Fibroblast of villous mesenchyme (primary cell): ENCODE measurements around the gene COG2. TPM values are rescaled to one million over a fixed set of nuclear protein-coding genes. Genes with fewer than 3 reads are reported as not detected.
"Not testable (repeated sequence)": the region's sequence is repeated elsewhere in the genome, so short reads cannot be mapped to it uniquely, and the experiment has no call there.

Source experiments
- DNase-seq: peaks from one replicate; pipeline ENCODE4 v3.0.0-alpha.2; 2010; ENCODE audit warnings: low read depth
- H3K4me3 ChIP-seq: 2 replicates; pipeline ENCODE4 v1.5.1; 2011; ENCODE audit warnings: low read depth, mild to moderate bottlenecking, low read length
- CTCF ChIP-seq: IDR thresholded peaks from 2 replicates; pipeline ENCODE4 v1.5.1; 2012; ENCODE audit warnings: low read depth, mild to moderate bottlenecking, low read length; ENCODE audit not compliant: insufficient read depth
- total RNA-seq: library from RNA; depleted of rRNA; stranded (reverse); fragments of >200 nt; gene quantifications from 2 replicates; pipeline ENCODE4 v1.2.3, GENCODE V29; 2012

Gene COG2
- total RNA-seq, 1 donor = 21.6 TPM

- TF ChIP-seq CTCF = no peak
- no peak for DNase-seq
- H3K4me3 ChIP-seq = no peak overlapping the region
Observed at GRCh38 chr1:230693777-230694176, 51.5 kb downstream of the COG2 start.

- TF ChIP-seq CTCF = no peak
- H3K4me3 ChIP-seq = no peak overlapping the region
- no peak for DNase-seq
Observed at GRCh38 chr1:230694464-230694863, 52.2 kb downstream of the COG2 start.

- DNase-seq = no peak
- H3K4me3 ChIP-seq = no peak overlapping the region
- no peak for TF ChIP-seq CTCF
Observed at GRCh38 chr1:230694991-230695390, 52.7 kb downstream of the COG2 start.

GRCh38 chr1:230696218-230696617, 53.9 kb downstream of the COG2 start:
- DNase-seq = no peak
- H3K4me3 ChIP-seq = no peak overlapping the region
- no peak for TF ChIP-seq CTCF

GRCh38 chr1:230696722-230697437, 54.6 kb downstream of the COG2 start:
- no peak for TF ChIP-seq CTCF
- DNase-seq = no peak
- H3K4me3 ChIP-seq = no peak overlapping the region

- DNase-seq = no peak
- H3K4me3 ChIP-seq = no peak overlapping the region
- no peak for TF ChIP-seq CTCF
Observed at GRCh38 chr1:230698130-230698529, 55.8 kb downstream of the COG2 start.

- DNase-seq, H3K4me3 ChIP-seq: not testable (repeated sequence)
Observed at GRCh38 chr1:230698964-230699363, 56.7 kb downstream of the COG2 start.
